PC-3 (cell line): ENCODE data around the gene KIAA1191. TPM values are rescaled to one million over a fixed set of nuclear protein-coding genes. Genes with fewer than 3 reads are reported as not detected.

ENCODE experiments used
- ATAC-seq: fragments of 200-7000 bp; cut with Tn5 transposase; 2 replicates; pipeline ENCODE4 v1.9.1; 2020; ENCODE audit warnings: mild to moderate bottlenecking, moderate library complexity
- BruUV-seq: library from RNA; stranded (reverse); fragments of 400-500 nt; replicated peaks from 2 replicates; lab custom pipeline; 2021; lab: Mats Ljungman, UMichigan
- CTCF ChIA-PET: fragments of 300-600 bp; sonication (Branson Sonifier 250); formaldehyde crosslinking; loops from one replicate; lab custom pipeline; 2022; ENCODE audit warnings: antibody characterized with exemption; lab: Charles Lee
- POLR2A ChIA-PET: fragments of 300-600 bp; sonication (Branson Sonifier 250); formaldehyde crosslinking; loops from one replicate; lab custom pipeline; 2022; ENCODE audit warnings: antibody characterized with exemption; ENCODE audit not compliant: unreplicated experiment; lab: Charles Lee
- DNase-seq: peaks from one replicate; pipeline ENCODE4 v3.0.0-alpha.2; 2015
- H2AFZ ChIP-seq: fragments of 300-600 bp; sonication (generic); 2 replicates; pipeline ENCODE4 v1.6.0; 2016; ENCODE audit warnings: antibody characterized with exemption, low read length
- H3F3A ChIP-seq: fragments of 300-600 bp; sonication (generic); one replicate; pipeline ENCODE4 v1.6.0; 2017; ENCODE audit warnings: antibody characterized with exemption, low read length, control low read depth, mild to moderate bottlenecking; ENCODE audit not compliant: unreplicated experiment
- H3K27ac ChIP-seq: fragments of 300-600 bp; sonication (generic); 2 replicates; pipeline ENCODE4 v1.5.1; 2016; ENCODE audit warnings: mild to moderate bottlenecking, low read length
- H3K27me3 ChIP-seq: fragments of 300-600 bp; sonication (generic); 2 replicates; pipeline ENCODE4 v1.6.1; 2016; ENCODE audit warnings: low read length, mixed read lengths
- H3K36me3 ChIP-seq: fragments of 300-600 bp; sonication (generic); 2 replicates; pipeline ENCODE4 v1.6.1; 2016; ENCODE audit warnings: low read depth, mixed run types, low read length, mixed read lengths
- H3K4me1 ChIP-seq: fragments of 300-600 bp; sonication (generic); 2 replicates; pipeline ENCODE4 v1.5.1; 2016; ENCODE audit warnings: low read length; ENCODE audit not compliant: insufficient read depth
- H3K4me2 ChIP-seq: fragments of 300-600 bp; sonication (generic); 2 replicates; pipeline ENCODE4 v1.6.0; 2016; ENCODE audit warnings: low read length
- H3K4me3 ChIP-seq: fragments of 300-600 bp; sonication (generic); 2 replicates; pipeline ENCODE4 v1.5.1; 2016; ENCODE audit warnings: mild to moderate bottlenecking, low read length, mixed read lengths
- H3K79me2 ChIP-seq: fragments of 300-600 bp; sonication (generic); 2 replicates; pipeline ENCODE4 v1.6.1; 2017; ENCODE audit warnings: low read length, mixed read lengths
- H3K9ac ChIP-seq: fragments of 300-600 bp; sonication (generic); 2 replicates; pipeline ENCODE4 v1.6.0; 2016; ENCODE audit warnings: mild to moderate bottlenecking, low read length
- H3K9me2 ChIP-seq: fragments of 300-600 bp; sonication (generic); replicated peaks from 2 replicates; pipeline ENCODE4 v1.6.1; 2016; ENCODE audit warnings: mixed run types, low read length, mixed read lengths
- H3K9me3 ChIP-seq: fragments of 300-600 bp; sonication (generic); 2 replicates; pipeline ENCODE4 v1.6.1; 2016; ENCODE audit warnings: low read length, mixed read lengths
- H4K20me1 ChIP-seq: fragments of 300-600 bp; sonication (generic); 2 replicates; pipeline ENCODE4 v1.6.1; 2016; ENCODE audit warnings: low read length, mixed read lengths
- CTCF ChIP-seq: fragments of 300-600 bp; sonication (generic); conservative IDR thresholded peaks from 2 replicates; pipeline ENCODE4 v1.5.1; 2017; ENCODE audit warnings: antibody characterized with exemption, low read depth, mild to moderate bottlenecking, low read length
- EZH2 ChIP-seq: fragments of 300-600 bp; sonication (generic); IDR thresholded peaks from one replicate; pipeline ENCODE4 v1.6.1; 2017; ENCODE audit warnings: antibody characterized with exemption, mild to moderate bottlenecking, low read length; ENCODE audit not compliant: unreplicated experiment
- EZH2phosphoT487 ChIP-seq: fragments of 300-600 bp; sonication (generic); IDR thresholded peaks from 2 replicates; pipeline ENCODE4 v1.6.1; 2018; ENCODE audit warnings: mild to moderate bottlenecking, antibody characterized with exemption, low read length, borderline replicate concordance
- intact Hi-C: fragments of 100-400 bp; cut with micrococcal nuclease; formaldehyde crosslinking; loops from 2 replicates; pipeline ENCODE4 v1.9.0; 2023
- total RNA-seq: library from RNA; depleted of rRNA; stranded (reverse); fragments of >200 nt; gene quantifications from 2 replicates; pipeline ENCODE4 v1.2.3, GENCODE V29; 2014

The KIAA1191 gene
- total RNA-seq, 1 experiment from 2014 or later = 81.1 TPM

GRCh38 chr5:176400382-176401156, 39.0 kb upstream of the KIAA1191 start:
- no peak overlapping the region for H2AFZ ChIP-seq

DNA sequence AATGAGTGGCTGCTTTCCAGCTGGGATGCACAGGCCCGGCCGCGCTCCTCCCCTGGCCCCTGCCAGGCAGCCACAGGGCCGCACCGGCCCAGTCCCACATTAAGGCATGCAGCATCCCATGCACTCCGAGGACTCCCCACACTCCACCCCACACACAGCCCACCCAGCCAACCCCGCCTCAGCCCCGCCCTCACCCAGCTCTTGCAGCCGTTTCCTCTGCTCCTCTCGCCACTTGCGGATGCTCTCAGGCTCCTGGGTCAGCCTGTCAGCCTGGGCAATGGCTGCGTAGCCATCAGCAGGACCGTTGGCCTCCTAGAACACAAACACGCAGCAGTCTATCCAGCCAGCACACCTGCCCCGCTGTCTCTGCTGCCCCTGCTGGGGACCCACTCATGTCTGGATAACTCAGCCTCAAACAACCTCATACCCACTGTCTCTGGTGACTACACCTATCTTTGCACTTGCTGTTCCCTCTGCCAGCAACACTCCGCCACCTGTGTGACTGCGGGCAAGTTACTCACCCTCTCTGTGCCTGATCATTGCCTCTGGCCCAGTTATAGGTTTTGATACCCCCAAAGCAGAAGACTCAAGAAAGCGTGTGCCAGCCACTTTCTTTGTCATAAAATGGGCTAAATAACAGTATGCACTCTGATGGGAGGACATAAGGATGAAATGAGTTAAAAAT, 36.3 kb upstream of the KIAA1191 start:
- Histone ChIP-seq H4K20me1 (no peaks in the 10 kb centered on the region), H3K27me3 (no peaks in the 10 kb centered on the region), H3K4me3 (no peak overlapping the region), H3K9me3 (no peaks in the 10 kb centered on the region), H3F3A (no peaks in the 10 kb centered on the region), H3K9me2 (no peaks in the 10 kb centered on the region), H3K4me2 (no peak overlapping the region), H3K4me1 (peaks cover 12% of the 10 kb centered on the region), H3K36me3 (peaks cover 13% of the 10 kb centered on the region), H3K9ac (no peak overlapping the region), H2AFZ (no peak overlapping the region), H3K79me2 (0 out of 2 replicates have a peak, but pooled peaks cover 3% of the 10 kb centered on the region), H3K27ac (no peak overlapping the region)
- intact Hi-C loops = no loop called here
- ATAC-seq = no peak
- ChIA-PET POLR2A (no interaction called here), CTCF (no interaction called here)
- TF ChIP-seq EZH2phosphoT487 (no peak), CTCF (no peak), EZH2 (no peak)
- DNase-seq = no peak
- BruUV-seq = no TSS peak

More at GRCh38 chr5:176400382-176401156, 39.0 kb upstream of the KIAA1191 start:
- no peak overlapping the region for H3K4me3 ChIP-seq
- H3K9me2 ChIP-seq = no peaks in the 10 kb centered on the region
- H4K20me1 ChIP-seq = no peaks in the 10 kb centered on the region
- no peaks in the 10 kb centered on the region for H3K27me3 ChIP-seq
- no peaks in the 10 kb centered on the region for H3K9me3 ChIP-seq
- H3F3A ChIP-seq = no peaks in the 10 kb centered on the region
- no TSS peak for BruUV-seq
- ChIA-PET POLR2A (no interaction called here), CTCF (no interaction called here)
- peaks cover 25% of the 10 kb centered on the region for H3K4me1 ChIP-seq
- 0 out of 2 replicates have a peak, but pooled peaks cover 3% of the 10 kb centered on the region for H3K79me2 ChIP-seq
- DNase-seq (peak; percentile 56), ATAC-seq (peak; percentile 82)
- TF ChIP-seq CTCF (no peak), EZH2phosphoT487 (no peak), EZH2 (no peak)
- H3K27ac ChIP-seq = no peak overlapping the region
- intact Hi-C loops = no loop called here
- peak overlapping the region; percentile 15; the same call in 1 of the 2 replicates for H3K4me2 ChIP-seq
- H3K36me3 ChIP-seq = peaks cover 5% of the 10 kb centered on the region
- no peak overlapping the region for H3K9ac ChIP-seq
